AML-193 (cell line): ENCODE results near the gene SLIT3.

ENCODE experiments used
- DNase-seq, 2 experiments: peaks; one replicate each; lab custom pipeline; 2025; lab: John Stamatoyannopoulos, UW

SLIT3 gene

DNA sequence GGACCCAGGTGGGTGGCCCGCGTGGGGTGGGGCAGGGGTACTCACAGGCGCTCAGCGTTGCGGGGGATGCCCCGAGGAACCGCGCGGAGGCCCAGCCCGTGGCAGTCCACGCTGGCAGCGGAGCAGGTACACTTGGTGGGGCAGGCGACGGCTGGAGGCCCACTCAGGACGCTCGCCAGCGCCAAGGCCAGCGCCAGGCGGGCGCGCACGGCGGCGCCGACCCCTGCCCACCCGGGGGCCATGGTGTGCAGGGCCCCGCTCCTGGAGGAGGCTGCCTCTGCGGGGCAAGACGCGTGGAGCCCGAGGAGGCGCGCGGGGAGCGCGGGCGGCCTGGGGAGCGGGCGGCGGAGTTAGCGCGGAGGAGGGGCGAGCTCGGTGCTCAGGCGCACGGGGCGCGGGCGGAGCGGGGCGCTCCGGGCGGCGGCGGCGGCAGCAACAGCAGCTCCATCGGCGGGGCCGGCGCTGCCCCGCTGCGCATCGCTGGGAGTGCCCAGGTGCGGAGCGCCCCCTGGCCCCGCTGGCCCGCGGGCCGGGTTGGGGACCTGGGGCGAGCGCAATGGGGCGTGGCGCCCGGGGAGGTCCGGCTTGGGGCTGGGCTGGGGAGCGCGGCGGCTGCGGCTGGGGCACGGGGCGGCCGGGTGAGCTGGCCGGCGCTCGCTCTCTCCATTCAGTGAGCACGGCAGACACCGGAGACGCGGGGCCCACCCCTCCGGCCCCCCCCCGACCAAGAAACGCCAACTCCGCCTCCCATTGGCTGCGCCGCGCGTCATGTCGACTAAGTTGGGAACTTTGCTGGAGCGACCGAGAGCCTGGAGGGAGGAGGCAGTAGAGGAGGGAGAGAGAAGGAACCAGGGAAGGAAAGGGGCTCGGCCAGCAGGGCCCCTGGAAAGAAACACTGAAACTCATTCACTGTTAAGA is at the start of gene SLIT3:
SLIT3 (minus strand) TSS at position 672 of the 918 bp plus-strand sequence; CDS start at position 242, 430 bp downstream.
- DNase-seq, result no peak

DNA sequence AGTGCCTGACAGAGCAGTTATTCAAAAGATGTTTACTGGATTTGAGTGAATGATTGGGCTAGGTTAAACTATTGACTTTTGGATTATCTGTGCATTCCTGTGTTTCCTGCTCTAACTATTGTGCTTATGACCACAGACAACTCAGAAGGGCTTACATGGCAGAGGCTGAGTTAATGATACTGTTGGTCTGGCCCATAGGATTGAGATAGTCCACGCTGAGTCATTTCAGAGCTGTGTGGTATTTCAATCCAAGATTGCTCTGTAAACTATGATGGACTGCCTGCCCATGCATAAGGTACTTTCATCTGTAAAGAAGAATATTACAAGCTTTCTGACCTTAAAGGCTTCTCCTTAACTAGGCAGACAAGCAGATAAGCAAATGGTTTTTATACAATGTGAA is 49.1 kb upstream of the SLIT3 start:
- no peak for DNase-seq

DNA sequence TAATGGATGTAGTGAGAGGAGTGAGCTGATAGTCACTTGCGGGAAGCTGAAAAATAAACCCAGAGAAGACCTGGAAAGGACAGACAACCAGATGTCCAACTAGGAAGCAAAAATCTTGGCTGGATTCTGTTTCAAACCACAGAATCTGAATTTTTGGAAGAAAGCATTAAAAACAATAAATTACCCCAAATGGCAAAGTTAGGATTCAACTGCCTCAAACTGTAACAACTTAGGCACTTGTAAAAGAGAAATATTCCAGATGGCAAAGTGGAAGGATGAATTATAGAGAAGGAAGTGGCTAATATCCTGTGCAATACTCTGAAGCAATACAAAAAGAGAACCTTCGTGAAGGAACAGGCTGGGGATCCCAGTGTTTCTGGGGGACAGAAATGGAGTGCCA is 46.8 kb upstream of the SLIT3 start:
- DNase-seq, result no peak

DNA sequence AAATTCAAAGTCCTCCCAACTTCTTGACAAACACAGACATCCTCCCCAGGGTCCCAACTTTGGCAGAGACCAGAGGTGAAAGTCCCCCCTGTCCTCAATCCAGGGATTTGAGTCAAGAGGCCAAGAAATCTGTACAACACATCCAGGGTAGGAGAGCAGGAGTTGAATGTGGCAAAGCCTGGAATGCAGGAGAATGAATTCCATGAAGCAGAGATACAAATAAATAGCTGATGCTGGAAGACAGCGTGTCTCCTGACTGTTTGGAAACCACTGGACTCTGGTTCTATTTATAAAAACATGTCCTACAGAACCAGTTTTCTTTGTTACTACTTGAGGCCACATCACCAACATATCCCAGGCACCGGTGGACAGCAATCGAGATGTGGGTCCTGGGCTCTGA is 43.7 kb upstream of the SLIT3 start:
- DNase-seq, result no peak

DNA sequence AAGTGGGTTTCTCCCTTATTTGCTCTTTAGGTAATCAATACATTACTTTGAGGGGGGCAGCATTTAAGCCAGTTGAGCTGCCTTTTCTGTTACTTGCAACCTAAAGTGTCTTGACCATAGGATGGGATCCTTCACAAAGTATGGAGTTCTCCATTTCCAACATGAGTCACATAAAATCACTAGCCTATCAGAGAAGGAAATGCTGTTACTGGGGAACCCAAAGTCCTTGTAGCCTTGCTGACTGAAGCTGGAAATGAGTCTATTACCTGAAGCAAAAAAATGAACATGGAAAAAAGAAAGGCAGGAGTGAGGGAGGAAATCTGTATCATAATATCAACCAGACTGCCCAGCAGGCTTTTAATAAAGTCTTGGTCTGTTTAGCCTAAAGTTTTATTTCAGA is 42.8 kb upstream of the SLIT3 start:
- no peak for DNase-seq

DNA sequence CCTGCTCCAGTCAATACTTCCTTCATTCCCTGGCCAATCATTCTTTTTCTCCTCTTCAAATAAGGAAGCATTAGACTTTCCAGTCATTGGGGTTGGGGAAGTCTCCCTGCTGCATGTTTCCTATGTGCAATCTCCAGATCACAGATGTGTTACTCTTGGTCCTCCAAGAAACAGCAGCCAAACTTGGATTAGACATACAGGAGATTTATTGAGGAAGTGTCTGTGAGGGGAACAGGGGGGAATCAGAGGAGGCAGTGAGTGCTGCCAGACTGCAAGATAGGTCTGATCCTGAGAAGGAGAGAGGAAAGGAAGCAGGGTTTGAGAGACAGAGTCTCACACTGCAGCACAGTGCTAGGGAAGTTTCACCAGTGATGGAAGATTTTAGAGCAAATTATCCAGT is 40.6 kb upstream of the SLIT3 start:
- DNase-seq, result no peak

DNA sequence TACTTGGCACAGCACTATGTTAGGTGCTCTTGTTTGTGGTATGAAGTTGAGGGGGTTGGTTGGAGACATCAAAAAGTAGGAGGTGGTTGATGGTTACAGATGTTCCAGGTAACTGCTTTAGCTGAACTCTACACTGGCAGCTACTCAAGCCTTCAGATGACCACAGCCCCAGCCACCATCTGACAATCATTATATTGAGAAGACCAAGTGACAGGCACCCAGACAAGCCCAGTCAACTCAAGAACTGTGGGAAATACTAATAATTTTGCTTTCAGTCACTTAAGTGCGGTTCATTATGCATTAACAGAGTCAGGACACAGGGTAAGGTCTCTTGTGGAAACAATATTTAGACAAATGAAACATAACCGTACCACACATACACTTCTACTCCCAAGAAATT is 38.9 kb upstream of the SLIT3 start:
- DNase-seq, result no peak

DNA sequence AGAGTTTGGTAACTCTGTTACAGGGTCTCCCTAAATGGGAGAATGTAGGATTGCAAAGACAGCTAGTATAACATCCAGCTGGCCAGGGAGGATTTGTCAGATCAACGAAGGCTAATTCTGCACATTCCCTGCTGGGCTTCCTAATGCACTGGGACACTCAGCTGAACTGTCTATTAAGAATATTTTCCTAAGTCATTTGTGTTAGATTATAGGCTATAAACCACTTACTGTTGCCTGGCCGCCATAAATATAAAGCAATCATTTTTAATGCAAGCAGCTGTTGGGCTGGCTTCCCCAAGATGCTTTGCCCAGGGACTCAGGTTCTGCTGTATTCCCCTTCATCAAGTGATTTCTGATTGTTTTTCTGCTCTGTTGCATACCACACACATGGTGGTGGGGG is 35.3 kb upstream of the SLIT3 start:
- DNase-seq, result no peak

DNA sequence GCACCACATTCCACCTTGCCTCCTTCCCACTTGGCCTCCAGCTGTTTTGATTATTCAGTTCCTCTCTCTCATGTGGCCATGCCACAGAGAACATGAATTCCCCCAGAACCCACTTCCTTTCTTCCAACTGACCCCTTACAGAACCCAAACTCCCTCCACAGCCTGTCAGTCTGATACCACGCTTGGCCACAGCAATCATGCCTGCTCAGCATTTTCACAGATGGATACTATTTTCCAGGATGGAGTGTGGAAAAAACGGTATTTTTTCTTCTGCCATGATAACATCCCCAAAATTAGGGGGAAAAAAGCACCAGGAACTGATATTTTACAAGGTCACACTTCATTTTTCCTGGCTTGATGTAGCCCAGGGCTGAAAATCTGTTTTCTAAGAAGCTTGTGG is 34.9 kb upstream of the SLIT3 start:
- DNase-seq, result no peak

DNA sequence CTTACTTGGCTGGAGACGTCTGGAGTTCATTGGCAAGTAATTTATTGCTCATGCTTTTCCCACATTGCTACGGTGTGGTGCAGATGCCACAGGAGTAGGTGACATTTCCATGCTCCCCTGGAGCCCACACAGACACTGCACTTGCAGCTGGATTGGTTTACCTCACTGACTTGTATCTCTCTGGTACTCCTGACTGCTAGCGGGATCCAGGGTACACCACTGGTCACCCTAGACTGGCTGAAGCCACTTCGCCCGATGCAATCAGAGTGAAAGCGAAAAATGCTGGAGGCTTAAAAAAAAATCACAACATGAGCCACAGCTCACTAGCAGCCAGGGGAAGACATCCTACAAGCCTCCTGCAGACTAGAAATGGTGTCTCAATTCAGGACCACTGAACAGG is 32.6 kb upstream of the SLIT3 start:
- DNase-seq, result no peak

DNA sequence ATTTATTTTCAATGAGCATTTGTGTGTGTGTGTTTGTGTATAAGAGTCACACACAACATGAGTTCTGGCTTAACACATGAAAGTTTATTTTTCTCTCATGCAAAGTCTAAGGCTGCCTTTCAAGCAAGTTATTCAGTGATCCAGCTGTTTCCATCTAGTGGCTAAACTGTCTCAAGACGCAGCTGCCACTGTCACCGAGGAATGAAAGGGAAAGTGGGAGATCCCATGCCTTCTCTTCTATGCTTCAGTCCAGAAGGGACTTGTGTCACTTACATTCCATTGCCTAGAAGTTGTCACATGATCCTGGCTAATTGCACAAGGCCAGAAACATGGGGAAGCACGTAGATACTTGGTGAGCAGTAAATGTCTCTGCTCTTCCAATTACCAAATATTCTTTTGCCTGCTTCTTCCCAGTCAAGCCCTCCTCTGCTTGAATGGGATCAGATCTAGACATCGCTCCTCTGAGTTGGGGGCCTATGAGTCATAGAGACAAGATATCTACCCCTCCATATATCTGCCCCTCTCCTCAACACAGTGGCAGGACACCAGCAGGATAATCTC is 30.4 kb upstream of the SLIT3 start:
- DNase-seq, result no peak

DNA sequence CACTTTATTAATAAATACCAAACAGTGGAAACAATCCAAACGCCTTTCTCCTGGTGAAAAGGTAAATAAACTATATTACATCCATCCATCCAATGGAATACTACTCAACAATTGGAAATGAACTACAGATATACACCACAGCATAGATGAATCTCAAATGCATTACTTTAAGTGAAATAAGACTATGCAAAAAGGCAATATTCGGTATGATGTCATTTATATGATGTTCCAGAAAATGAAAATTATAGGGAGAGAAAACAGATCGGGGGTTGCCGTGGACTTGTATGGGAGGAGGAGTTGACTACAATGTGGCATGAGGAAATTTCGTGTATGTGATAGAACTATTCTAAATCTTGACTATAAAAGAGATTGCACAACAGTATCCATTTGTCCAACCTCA is 27.5 kb upstream of the SLIT3 start:
- DNase-seq, result no peak

DNA sequence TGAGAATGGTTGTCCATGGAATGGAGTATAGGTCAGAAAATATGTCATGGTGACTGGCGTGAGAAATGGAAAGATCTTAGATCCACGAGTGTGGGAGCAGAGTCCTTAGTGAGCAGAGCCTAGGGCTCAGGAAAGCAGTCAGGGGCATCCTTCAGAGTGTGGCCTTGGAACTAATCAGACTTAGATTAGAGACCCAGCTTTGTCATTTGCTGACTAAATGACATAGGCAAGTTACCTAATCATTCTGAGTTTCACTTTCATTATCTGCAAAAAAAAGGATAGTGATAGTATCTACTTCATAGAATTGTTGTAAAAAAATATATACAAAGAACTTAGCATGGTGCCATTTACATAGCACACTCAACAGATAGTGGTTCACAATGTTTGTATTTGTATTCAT is 24.3 kb upstream of the SLIT3 start:
- no peak for DNase-seq

DNA sequence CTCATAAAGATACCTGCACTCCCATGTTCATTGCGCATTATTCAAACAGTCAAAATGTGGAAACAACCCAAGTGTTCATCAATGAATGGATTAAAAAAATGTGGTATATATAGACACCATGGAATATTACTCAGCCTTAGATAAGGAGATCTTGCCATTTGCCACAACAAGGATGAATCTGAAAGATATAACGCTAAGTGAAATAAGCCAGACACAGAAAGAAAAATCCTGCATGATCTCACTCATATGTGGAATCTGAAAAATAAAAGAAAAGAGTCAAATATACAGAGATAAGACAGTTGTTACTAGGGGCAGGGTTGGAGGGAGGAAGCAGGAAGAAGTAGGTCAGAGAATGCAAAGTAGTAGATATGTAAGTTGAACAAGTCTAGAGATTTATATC is 17.6 kb upstream of the SLIT3 start:
- no peak for DNase-seq

DNA sequence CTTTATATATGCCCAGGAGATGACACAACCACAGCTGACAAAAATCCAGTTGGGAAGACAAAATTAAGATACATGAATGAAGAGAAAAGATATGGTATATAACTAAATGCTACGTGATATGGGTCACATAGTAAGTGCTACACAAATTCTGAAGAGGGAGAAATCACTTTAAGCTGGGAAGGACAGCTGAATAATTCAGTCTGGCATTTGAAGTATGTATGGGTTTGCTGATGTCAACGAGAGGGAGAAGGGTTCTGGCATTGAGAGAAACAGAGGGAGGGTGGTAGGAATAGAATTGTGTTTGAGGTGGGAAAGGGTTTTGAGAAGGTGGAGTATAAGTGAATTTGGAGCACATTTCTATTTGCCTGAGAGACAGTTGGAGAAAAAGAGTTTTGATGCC is 6.7 kb upstream of the SLIT3 start:
- DNase-seq, result no peak

DNA sequence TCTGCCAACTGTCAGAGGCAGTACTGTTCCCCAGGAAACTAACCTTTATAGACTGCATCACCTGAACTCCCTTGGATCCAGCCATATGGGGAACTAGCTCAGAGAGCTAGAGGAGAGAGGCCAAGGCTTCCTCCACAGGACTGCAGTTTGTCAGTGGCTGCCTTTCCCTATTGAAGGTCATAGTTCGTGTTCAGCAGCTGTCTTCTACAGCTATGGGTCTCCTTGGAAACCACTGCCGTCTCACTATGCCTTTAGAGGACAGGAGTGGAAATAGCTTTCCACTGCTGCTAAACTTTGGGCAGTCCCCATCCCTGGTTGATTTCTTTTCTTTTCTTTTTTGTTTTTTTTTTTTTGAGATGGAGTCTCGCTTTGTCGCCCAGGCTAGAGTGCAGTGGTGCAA is 4.4 kb upstream of the SLIT3 start:
- no peak for DNase-seq

DNA sequence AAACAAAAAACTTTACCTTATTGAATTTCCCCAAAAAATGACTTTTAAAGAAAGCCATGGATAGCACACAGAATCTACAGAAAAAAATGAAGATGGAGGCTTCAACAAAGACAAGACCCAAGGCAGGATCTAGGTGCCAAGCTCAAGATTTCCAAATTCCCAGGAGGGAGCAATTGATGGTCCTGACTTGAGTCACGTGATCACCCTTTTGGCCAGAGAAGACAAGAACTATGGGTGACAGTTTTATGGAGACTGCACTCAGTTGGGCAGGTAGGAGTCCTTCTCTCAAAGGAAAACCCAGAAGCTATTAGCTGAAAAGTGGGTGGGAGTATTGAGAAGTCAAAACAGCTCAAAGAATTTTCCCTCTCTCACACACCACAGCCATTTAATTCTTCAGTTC is 3.2 kb upstream of the SLIT3 start:
- DNase-seq, result no peak

DNA sequence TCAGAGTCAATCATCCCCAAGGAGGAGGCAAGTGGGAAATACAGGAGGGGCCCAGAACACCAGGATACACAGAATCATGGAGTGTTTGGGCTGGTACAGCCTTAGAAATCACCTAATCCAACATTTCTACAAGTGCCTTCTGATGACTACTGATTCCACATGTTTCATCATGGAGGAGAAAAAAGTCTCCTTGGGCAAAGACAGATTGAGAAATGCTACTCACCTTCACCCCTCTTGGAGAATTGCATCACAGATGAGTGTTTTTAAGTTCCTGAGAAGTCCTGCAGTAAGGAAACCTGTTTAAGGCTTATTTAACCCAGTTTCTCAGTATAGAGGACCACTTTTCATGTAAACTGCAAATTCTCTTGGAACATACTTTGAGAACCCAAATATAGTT is 2.2 kb upstream of the SLIT3 start:
- no peak for DNase-seq

DNA sequence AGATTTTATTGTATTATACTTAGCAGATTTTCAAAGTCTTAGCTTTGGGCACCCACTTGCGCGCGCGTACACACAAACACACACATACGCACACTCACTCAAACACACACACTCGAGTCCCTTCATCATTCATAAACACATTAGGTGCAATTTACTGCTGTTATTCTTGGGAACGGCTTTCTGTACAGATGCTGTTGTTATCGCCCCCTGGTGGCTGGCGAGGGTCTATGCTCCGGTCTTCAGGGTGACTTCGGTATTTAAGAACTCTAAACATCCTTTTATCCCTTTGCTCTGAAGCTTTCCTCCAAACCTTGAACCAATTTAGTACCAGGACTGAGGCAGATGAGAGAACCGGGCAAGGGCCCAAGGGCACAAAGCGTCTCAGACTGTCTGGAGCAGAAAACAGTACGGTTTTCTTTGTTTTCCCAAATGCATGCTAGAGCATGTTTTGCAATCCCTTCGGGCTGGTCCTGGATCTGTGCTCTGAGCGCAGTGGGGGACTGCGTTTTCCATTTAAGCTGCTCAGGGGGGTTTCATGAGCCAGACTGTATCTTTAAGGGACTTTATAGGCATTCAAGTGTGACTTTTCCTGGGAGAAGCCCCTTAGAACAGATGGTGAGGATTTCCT is 1.7 kb upstream of the SLIT3 start:
- DNase-seq, result peak; percentile 39 to 59

DNA sequence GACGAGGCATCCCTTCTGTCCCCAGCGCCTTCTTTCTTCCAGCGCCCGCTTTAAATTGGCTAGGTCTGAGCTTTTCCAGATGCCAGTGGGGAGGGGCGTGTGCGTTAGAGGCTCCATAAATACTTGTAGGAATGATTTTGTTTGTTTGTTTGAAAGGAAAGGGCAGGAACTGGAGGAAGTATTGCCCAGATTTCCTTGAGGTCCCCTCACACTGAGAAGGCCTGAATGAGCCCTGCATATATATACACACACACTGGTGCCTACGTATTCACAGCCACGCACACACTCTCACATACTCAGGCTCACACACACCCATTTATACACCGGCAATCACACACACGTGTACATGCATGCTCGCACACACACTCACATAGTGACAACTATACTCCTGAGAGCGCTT is 1.0 kb upstream of the SLIT3 start:
- DNase-seq, result no peak

DNA sequence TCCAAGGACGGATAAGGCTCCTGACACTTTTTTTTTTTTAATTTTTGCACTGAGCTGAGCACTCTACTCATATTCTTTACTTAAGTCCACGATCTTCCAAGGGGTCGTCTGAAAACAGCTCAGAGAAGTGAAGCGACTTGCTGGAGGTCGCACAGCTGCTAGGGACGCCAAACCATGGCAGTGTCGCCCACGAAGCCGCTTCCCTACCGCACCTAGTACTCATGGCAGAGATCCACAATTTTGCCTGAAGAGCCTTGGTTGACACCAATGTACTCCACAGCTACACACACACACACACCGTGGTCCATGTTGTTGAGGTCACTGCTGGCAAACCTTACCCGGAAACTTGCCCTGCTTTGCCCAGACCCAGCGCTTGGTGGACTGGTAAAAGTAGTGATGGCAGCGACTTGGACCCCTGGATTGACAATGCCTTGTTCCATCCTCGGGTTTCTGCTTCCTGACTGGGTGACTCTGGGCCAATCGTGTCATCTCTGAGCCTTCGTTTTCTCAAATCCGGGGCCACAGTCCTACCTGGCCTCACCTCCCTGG is 521 bp upstream of the SLIT3 start:
- DNase-seq, result no peak

DNA sequence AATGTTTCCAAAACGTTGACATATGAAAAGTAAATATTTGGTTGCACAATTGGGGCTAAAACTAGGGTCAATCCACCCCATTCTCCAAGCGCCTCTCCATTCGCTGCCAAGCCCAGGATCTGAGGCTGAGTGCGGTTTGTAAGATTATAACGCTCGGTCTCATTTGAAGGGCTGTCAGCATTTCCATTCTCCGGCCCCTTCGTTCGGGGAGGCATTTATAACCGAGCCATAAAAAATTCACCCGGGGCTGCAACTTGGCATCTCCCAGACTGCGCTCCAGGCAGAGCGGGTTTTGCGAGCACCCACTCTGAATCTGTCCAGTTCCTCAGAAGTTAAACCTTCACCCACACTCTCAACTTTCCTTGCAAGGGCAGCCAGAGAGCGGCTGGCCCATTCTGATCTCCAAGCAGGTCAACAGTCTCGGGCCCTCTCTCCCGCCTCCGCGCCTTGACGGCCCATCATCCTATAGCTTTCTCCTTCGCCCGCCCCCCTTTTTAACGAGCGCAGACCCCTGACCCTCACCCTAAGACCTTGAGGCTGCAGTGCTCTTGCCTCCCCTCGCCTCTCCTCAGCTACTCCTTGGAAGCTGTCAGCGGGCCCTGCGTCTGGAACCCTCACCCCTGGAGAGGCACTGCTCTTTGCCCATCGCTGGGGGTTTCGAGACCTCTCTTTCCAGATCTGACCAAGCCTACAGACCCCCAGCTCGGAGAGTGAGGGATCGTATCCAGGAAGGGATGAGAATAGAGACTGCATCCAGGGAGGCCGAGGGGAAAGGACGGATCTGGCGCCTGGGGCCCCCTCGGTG is 1.1 kb downstream of the SLIT3 start:
- no peak for DNase-seq
